ENCODE data around the gene TBKBP1.

TBKBP1 gene

GRCh38 chr17:47654991-47655390 lies 39.0 kb upstream of the TBKBP1 start:
- Histone ChIP-seq H3K36me3 (ENCODE audit: control insufficient read depth, insufficient read depth, low read length) (peaks cover 78% of the 10 kb centered on the region), H3K4me3 (ENCODE audit: insufficient read depth, low read depth, low read length) (no peak overlapping the region)
- 91 to 96% methylated on average over 6 of the region's 6 CpGs for WGBS, 2 experiments

GRCh38 chr17:47660064-47660492 lies 33.9 kb upstream of the TBKBP1 start:
- no peak overlapping the region for H3K4me3 ChIP-seq (ENCODE audit: insufficient read depth, low read depth, low read length)
- H3K4me1 ChIP-seq (ENCODE audit: control insufficient read depth, insufficient read depth, low read length) = no peaks in the 10 kb centered on the region
- H3K9me3 ChIP-seq (ENCODE audit: control insufficient read depth, low read length) = no peaks in the 10 kb centered on the region
- no peaks in the 10 kb centered on the region for H3K27me3 ChIP-seq (ENCODE audit: control insufficient read depth, insufficient read depth, low read length, poor library complexity, severe bottlenecking)
- 98 to 100% methylated on average over 6 of the region's 6 CpGs for WGBS, 2 experiments
- no peak overlapping the region for H3K27ac ChIP-seq (ENCODE audit: insufficient read depth, low read depth, low read length, poor library complexity, severe bottlenecking)
- peaks cover 81% of the 10 kb centered on the region for H3K36me3 ChIP-seq (ENCODE audit: control insufficient read depth, insufficient read depth, low read length)

More at GRCh38 chr17:47654991-47655390, 39.0 kb upstream of the TBKBP1 start:
- H3K27me3 ChIP-seq (ENCODE audit: control insufficient read depth, insufficient read depth, low read length, poor library complexity, severe bottlenecking) = no peaks in the 10 kb centered on the region
- no peaks in the 10 kb centered on the region for H3K4me1 ChIP-seq (ENCODE audit: control insufficient read depth, insufficient read depth, low read length)
- no peaks in the 10 kb centered on the region for H3K9me3 ChIP-seq (ENCODE audit: control insufficient read depth, low read length)
- no peak overlapping the region for H3K27ac ChIP-seq (ENCODE audit: insufficient read depth, low read depth, low read length, poor library complexity, severe bottlenecking)

GRCh38 chr17:47663912-47664623 lies 29.9 kb upstream of the TBKBP1 start:
- Histone ChIP-seq H3K27ac (ENCODE audit: insufficient read depth, low read depth, low read length, poor library complexity, severe bottlenecking) (no peak overlapping the region), H3K4me3 (ENCODE audit: insufficient read depth, low read depth, low read length) (no peak overlapping the region), H3K27me3 (ENCODE audit: control insufficient read depth, insufficient read depth, low read length, poor library complexity, severe bottlenecking) (no peaks in the 10 kb centered on the region), H3K4me1 (ENCODE audit: control insufficient read depth, insufficient read depth, low read length) (no peaks in the 10 kb centered on the region), H3K36me3 (ENCODE audit: control insufficient read depth, insufficient read depth, low read length) (peaks cover 67% of the 10 kb centered on the region), H3K9me3 (ENCODE audit: control insufficient read depth, low read length) (no peaks in the 10 kb centered on the region)
- WGBS, 2 experiments = 64% methylated on average over 6 of the region's 6 CpGs

GRCh38 chr17:47664624-47664941 lies 29.4 kb upstream of the TBKBP1 start:
- no peaks in the 10 kb centered on the region for H3K27me3 ChIP-seq (ENCODE audit: control insufficient read depth, insufficient read depth, low read length, poor library complexity, severe bottlenecking)
- no peaks in the 10 kb centered on the region for H3K4me1 ChIP-seq (ENCODE audit: control insufficient read depth, insufficient read depth, low read length)
- H3K36me3 ChIP-seq (ENCODE audit: control insufficient read depth, insufficient read depth, low read length) = peaks cover 67% of the 10 kb centered on the region
- no peak overlapping the region for H3K4me3 ChIP-seq (ENCODE audit: insufficient read depth, low read depth, low read length)
- H3K27ac ChIP-seq (ENCODE audit: insufficient read depth, low read depth, low read length, poor library complexity, severe bottlenecking) = no peak overlapping the region
- no peaks in the 10 kb centered on the region for H3K9me3 ChIP-seq (ENCODE audit: control insufficient read depth, low read length)

- H3K36me3 ChIP-seq (ENCODE audit: control insufficient read depth, insufficient read depth, low read length) = peaks cover 71% of the 10 kb centered on the region
- no peaks in the 10 kb centered on the region for H3K27me3 ChIP-seq (ENCODE audit: control insufficient read depth, insufficient read depth, low read length, poor library complexity, severe bottlenecking)
- H3K4me3 ChIP-seq (ENCODE audit: insufficient read depth, low read depth, low read length) = no peak overlapping the region
- no peaks in the 10 kb centered on the region for H3K9me3 ChIP-seq (ENCODE audit: control insufficient read depth, low read length)
- WGBS, 2 experiments = 92 to 95% methylated on average over 3 of the region's 3 CpGs
- H3K27ac ChIP-seq (ENCODE audit: insufficient read depth, low read depth, low read length, poor library complexity, severe bottlenecking) = no peak overlapping the region
- no peaks in the 10 kb centered on the region for H3K4me1 ChIP-seq (ENCODE audit: control insufficient read depth, insufficient read depth, low read length)
These were observed 28.3 kb upstream of the TBKBP1 start for GRCh38 chr17:47665655-47666054.

- peaks cover 68% of the 10 kb centered on the region for H3K36me3 ChIP-seq (ENCODE audit: control insufficient read depth, insufficient read depth, low read length)
- no peaks in the 10 kb centered on the region for H3K27me3 ChIP-seq (ENCODE audit: control insufficient read depth, insufficient read depth, low read length, poor library complexity, severe bottlenecking)
- H3K9me3 ChIP-seq (ENCODE audit: control insufficient read depth, low read length) = no peaks in the 10 kb centered on the region
- no peak overlapping the region for H3K4me3 ChIP-seq (ENCODE audit: insufficient read depth, low read depth, low read length)
- no peak overlapping the region for H3K27ac ChIP-seq (ENCODE audit: insufficient read depth, low read depth, low read length, poor library complexity, severe bottlenecking)
- WGBS, 2 experiments = 91 to 98% methylated on average over 4 of the region's 4 CpGs
- H3K4me1 ChIP-seq (ENCODE audit: control insufficient read depth, insufficient read depth, low read length) = no peaks in the 10 kb centered on the region
These were observed 24.9 kb upstream of the TBKBP1 start for GRCh38 chr17:47669081-47669480.

GRCh38 chr17:47670064-47670463 lies 23.9 kb upstream of the TBKBP1 start:
- peaks cover 74% of the 10 kb centered on the region for H3K36me3 ChIP-seq (ENCODE audit: control insufficient read depth, insufficient read depth, low read length)
- no peaks in the 10 kb centered on the region for H3K27me3 ChIP-seq (ENCODE audit: control insufficient read depth, insufficient read depth, low read length, poor library complexity, severe bottlenecking)
- 95 to 98% methylated on average over 1 of the region's 1 CpG for WGBS, 2 experiments
- H3K9me3 ChIP-seq (ENCODE audit: control insufficient read depth, low read length) = no peaks in the 10 kb centered on the region
- H3K27ac ChIP-seq (ENCODE audit: insufficient read depth, low read depth, low read length, poor library complexity, severe bottlenecking) = no peak overlapping the region
- H3K4me1 ChIP-seq (ENCODE audit: control insufficient read depth, insufficient read depth, low read length) = no peaks in the 10 kb centered on the region
- no peak overlapping the region for H3K4me3 ChIP-seq (ENCODE audit: insufficient read depth, low read depth, low read length)

GRCh38 chr17:47674499-47674898 lies 19.5 kb upstream of the TBKBP1 start:
- Histone ChIP-seq H3K9me3 (ENCODE audit: control insufficient read depth, low read length) (no peaks in the 10 kb centered on the region), H3K36me3 (ENCODE audit: control insufficient read depth, insufficient read depth, low read length) (peaks cover 89% of the 10 kb centered on the region), H3K4me1 (ENCODE audit: control insufficient read depth, insufficient read depth, low read length) (no peaks in the 10 kb centered on the region), H3K27ac (ENCODE audit: insufficient read depth, low read depth, low read length, poor library complexity, severe bottlenecking) (no peak overlapping the region), H3K27me3 (ENCODE audit: control insufficient read depth, insufficient read depth, low read length, poor library complexity, severe bottlenecking) (no peaks in the 10 kb centered on the region), H3K4me3 (ENCODE audit: insufficient read depth, low read depth, low read length) (no peak overlapping the region)
- whole genome bisulfite sequencing, 2 experiments = 92 to 96% methylated on average over 4 of the region's 4 CpGs

GRCh38 chr17:47675380-47676198 lies 18.4 kb upstream of the TBKBP1 start:
- Histone ChIP-seq H3K4me1 (ENCODE audit: control insufficient read depth, insufficient read depth, low read length) (no peaks in the 10 kb centered on the region), H3K27me3 (ENCODE audit: control insufficient read depth, insufficient read depth, low read length, poor library complexity, severe bottlenecking) (no peaks in the 10 kb centered on the region), H3K36me3 (ENCODE audit: control insufficient read depth, insufficient read depth, low read length) (peaks cover 87% of the 10 kb centered on the region), H3K4me3 (ENCODE audit: insufficient read depth, low read depth, low read length) (no peak overlapping the region), H3K9me3 (ENCODE audit: control insufficient read depth, low read length) (no peaks in the 10 kb centered on the region), H3K27ac (ENCODE audit: insufficient read depth, low read depth, low read length, poor library complexity, severe bottlenecking) (no peak overlapping the region)
- WGBS, 2 experiments = 94% methylated on average over 2 of the region's 2 CpGs

- WGBS, 2 experiments = 97% methylated on average over 4 of the region's 4 CpGs
- H3K36me3 ChIP-seq (ENCODE audit: control insufficient read depth, insufficient read depth, low read length) = peaks cover 92% of the 10 kb centered on the region
- no peaks in the 10 kb centered on the region for H3K4me1 ChIP-seq (ENCODE audit: control insufficient read depth, insufficient read depth, low read length)
- H3K4me3 ChIP-seq (ENCODE audit: insufficient read depth, low read depth, low read length) = no peak overlapping the region
- H3K27me3 ChIP-seq (ENCODE audit: control insufficient read depth, insufficient read depth, low read length, poor library complexity, severe bottlenecking) = no peaks in the 10 kb centered on the region
- no peaks in the 10 kb centered on the region for H3K9me3 ChIP-seq (ENCODE audit: control insufficient read depth, low read length)
- no peak overlapping the region for H3K27ac ChIP-seq (ENCODE audit: insufficient read depth, low read depth, low read length, poor library complexity, severe bottlenecking)
These were observed 17.8 kb upstream of the TBKBP1 start for GRCh38 chr17:47676199-47676472.
